ENCODE measurements around the gene PAX7. TPM values are rescaled to one million over a fixed set of nuclear protein-coding genes. Genes with fewer than 3 reads are reported as not detected.

Gene PAX7
- total and polyA plus RNA-seq, 7 donors = 1.7 to 11.7 (median 3.3) TPM

DNA sequence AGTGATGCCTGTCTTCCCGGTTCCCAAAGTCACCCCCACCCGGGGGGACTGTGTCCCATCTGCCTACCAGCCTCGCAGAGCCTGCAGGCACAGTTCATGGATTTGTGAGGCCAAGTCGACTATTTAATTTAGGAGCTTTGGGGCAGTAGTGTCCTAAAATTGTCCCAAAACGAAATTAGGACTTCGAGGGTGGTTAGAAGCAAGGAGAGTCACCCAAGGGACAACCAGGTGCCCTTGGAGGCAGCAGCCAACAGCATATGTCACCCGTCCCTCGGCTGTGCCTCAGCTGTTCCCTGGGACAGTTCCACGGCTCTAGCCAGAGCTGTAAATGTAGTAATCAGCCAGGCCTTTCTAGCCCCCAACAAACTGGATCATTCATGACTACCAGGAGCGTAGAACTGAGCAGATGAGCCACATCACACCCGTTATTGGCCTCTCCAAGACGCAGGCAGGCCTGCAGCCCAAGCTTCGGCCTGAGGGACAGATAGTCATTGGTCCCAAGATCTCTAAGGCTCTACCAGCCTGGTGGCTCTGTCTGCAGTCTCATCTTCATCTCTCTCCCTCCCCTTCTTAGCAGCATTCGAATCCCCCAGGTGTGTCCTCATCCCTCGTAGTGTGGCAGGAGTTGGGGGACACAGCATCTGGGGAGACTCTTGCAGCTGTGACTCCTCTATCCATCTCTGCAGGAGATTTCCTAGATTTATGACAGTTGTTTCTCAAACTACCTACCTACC lies 2.9 kb downstream of the PAX7 start:
- DNase-seq = no peak
- Histone ChIP-seq H3K4me1 (no peaks in the 10 kb centered on the region), H3K27me3 (ENCODE audit: insufficient read depth in 3 of 3, low read length in 2 of 3) (peaks cover 0 to 93% (median 26%) of the 10 kb centered on the region in 3 donors), H3K36me3 (ENCODE audit: insufficient read depth in 1 of 2, low read depth in 1 of 2) (no peaks in the 10 kb centered on the region), H3K9me3 (no peaks in the 10 kb centered on the region), H3K27ac (no peak overlapping the region), H3K4me3 (peak overlapping the region; percentile 64)
- WGBS, 3 donors = 8 to 30% (median 13%) methylated on average over 15 of the region's 15 CpGs
- intact Hi-C loops (cut with DNase I) = no loop called here
- TF ChIP-seq, protein P1, sequence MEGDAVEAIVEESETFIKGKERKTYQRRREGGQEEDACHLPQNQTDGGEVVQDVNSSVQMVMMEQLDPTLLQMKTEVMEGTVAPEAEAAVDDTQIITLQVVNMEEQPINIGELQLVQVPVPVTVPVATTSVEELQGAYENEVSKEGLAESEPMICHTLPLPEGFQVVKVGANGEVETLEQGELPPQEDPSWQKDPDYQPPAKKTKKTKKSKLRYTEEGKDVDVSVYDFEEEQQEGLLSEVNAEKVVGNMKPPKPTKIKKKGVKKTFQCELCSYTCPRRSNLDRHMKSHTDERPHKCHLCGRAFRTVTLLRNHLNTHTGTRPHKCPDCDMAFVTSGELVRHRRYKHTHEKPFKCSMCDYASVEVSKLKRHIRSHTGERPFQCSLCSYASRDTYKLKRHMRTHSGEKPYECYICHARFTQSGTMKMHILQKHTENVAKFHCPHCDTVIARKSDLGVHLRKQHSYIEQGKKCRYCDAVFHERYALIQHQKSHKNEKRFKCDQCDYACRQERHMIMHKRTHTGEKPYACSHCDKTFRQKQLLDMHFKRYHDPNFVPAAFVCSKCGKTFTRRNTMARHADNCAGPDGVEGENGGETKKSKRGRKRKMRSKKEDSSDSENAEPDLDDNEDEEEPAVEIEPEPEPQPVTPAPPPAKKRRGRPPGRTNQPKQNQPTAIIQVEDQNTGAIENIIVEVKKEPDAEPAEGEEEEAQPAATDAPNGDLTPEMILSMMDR (IDR thresholded peaks at IDR 0.05) = no peak
- peak in 3 of 4 donors; percentile 42 to 49 (median 48) for ATAC-seq

DNA sequence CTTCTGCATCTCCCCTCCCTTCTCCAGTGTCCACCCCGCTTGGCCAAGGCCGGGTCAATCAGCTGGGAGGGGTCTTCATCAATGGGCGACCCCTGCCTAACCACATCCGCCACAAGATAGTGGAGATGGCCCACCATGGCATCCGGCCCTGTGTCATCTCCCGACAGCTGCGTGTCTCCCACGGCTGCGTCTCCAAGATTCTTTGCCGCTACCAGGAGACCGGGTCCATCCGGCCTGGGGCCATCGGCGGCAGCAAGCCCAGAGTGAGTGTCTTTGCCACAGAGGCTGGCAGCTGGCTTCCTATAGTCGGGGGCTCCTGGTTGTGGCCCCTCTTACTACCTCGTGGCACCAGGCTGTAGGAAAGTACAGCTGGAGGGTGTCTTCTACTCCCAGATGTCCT lies 3.6 kb downstream of the PAX7 start:
- no peaks in the 10 kb centered on the region for H3K4me1 ChIP-seq
- ATAC-seq (no peak), DNase-seq (no peak)
- no peak overlapping the region for H3K27ac ChIP-seq
- intact Hi-C loops (cut with DNase I) = no loop called here
- H3K9me3 ChIP-seq = no peaks in the 10 kb centered on the region
- peaks cover 0 to 96% (median 26%) of the 10 kb centered on the region in 3 donors for H3K27me3 ChIP-seq (ENCODE audit: insufficient read depth in 3 of 3, low read length in 2 of 3)
- no peaks in the 10 kb centered on the region for H3K36me3 ChIP-seq (ENCODE audit: insufficient read depth in 1 of 2, low read depth in 1 of 2)
- TF ChIP-seq, protein P1 (IDR thresholded peaks at IDR 0.05) = no peak
- WGBS, 3 donors = 28 to 35% (median 29%) methylated on average over 16 of the region's 16 CpGs
- H3K4me3 ChIP-seq = no peak overlapping the region

DNA sequence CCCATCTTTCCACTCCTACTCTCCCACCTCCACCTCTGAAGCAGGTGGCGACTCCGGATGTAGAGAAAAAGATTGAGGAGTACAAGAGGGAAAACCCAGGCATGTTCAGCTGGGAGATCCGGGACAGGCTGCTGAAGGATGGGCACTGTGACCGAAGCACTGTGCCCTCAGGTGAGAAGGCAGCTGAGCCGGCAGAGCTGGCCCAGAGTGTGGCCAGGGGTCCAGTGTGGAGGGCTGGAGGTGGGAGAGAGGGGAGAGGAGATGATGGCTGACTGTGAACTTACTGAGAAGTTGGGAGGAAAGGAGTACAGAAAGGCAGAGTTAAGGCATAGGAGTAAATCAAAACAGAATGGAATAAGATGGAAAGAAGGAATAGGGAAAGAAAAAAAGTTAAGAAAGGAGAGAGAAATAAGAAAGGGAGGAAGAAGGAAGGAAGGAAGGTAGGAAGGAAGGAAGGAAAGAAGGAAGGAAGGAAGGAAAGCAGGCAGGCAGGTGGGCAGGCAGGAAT lies 4.5 kb downstream of the PAX7 start:
- H3K4me3 ChIP-seq = no peak overlapping the region
- no peak for ATAC-seq

DNA sequence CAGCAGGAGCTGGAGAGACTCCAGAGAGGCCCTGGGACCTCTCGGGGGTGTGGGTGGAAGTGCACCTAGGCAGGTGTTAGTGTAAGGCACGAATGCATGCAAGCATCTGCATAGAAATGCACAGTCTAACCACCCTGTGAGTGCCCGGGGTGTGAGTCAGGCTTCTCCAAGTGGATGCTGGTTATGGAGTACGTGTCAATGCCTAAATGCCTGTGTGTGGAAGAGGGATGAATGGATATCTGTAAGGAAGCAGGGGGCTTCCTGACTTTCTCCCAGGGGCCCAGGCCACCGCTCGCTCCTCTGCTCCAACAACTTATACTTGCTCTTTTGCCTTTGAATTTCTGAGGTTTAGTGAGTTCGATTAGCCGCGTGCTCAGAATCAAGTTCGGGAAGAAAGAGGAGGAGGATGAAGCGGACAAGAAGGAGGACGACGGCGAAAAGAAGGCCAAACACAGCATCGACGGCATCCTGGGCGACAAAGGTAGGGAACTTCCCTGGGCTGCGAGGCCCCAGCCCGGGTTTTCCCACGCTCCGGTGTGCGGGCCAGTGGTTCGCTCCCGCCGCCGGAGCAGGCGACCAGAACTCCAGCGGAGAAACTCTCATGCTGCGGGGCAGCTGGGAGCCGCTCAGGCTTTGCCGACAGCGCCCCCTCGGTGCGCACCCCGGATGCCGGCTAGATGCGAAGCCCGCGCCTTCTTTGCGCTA lies 5.4 kb downstream of the PAX7 start:
- Histone ChIP-seq H3K36me3 (ENCODE audit: insufficient read depth in 1 of 2, low read depth in 1 of 2) (no peaks in the 10 kb centered on the region), H3K27ac (no peak overlapping the region), H3K4me1 (no peaks in the 10 kb centered on the region), H3K9me3 (no peaks in the 10 kb centered on the region), H3K4me3 (peak overlapping the region; percentile 26), H3K27me3 (ENCODE audit: insufficient read depth in 3 of 3, low read length in 2 of 3) (peaks cover 0 to 96% (median 25%) of the 10 kb centered on the region in 3 donors)
- 19 to 35% (median 23%) methylated on average over 40 of the region's 40 CpGs for WGBS, 3 donors
- intact Hi-C loops (cut with DNase I) = no loop called here
- DNase-seq (no peak), ATAC-seq (peak in 2 of 4 donors; percentile 33 to 35)
- TF ChIP-seq, protein P1 (IDR thresholded peaks at IDR 0.05) = no peak

More for the DNA sequence above, 4.5 kb downstream of the PAX7 start:
- Histone ChIP-seq H3K4me1 (no peaks in the 10 kb centered on the region), H3K36me3 (ENCODE audit: insufficient read depth in 1 of 2, low read depth in 1 of 2) (no peaks in the 10 kb centered on the region), H3K9me3 (no peaks in the 10 kb centered on the region), H3K27ac (no peak overlapping the region), H3K27me3 (ENCODE audit: insufficient read depth in 3 of 3, low read length in 2 of 3) (peaks cover 0 to 95% (median 26%) of the 10 kb centered on the region in 3 donors)
- TF ChIP-seq, protein P1 (IDR thresholded peaks at IDR 0.05) = no peak
- no peak for DNase-seq
- intact Hi-C loops (cut with DNase I) = no loop called here
- 37 to 46% (median 44%) methylated on average over 5 of the region's 5 CpGs for whole genome bisulfite sequencing, 3 donors

Data from psoas muscle (tissue), 8 donors.